Esophagus squamous epithelium (tissue), 4 donors: ENCODE results near the gene KIF26B.

Source experiments
- CTCF ChIP-seq, 6 experiments: fragments of 450-650 bp in 4 of 6; fragments of 200-600 bp in 2 of 6; sonication (generic) in 2 of 6; IDR thresholded peaks; one replicate each; pipeline ENCODE4 v1.5.1; 2016 to 2019; ENCODE audit warnings: antibody characterized with exemption in 6 of 6, mild to moderate bottlenecking in 4 of 6, moderate library complexity in 4 of 6
- POLR2A ChIP-seq, 4 donors: fragments of 450-650 bp; IDR thresholded peaks; one replicate each; pipeline ENCODE4 v1.6.1; 2017; ENCODE audit warnings: antibody characterized with exemption in 4 of 4, mild to moderate bottlenecking in 4 of 4, moderate library complexity in 3 of 4

GRCh38 chr1:245133995-245134715 is 20.6 kb upstream of the KIF26B start:
- TF ChIP-seq CTCF (IDR thresholded peaks at IDR 0.05) (no peak), POLR2A (IDR thresholded peaks at IDR 0.05) (no peak)
